Measurements from ENCODE around the gene CCDC89.

- TF ChIP-seq CTCF (conservative IDR thresholded peaks at IDR 0.05; ENCODE audit: low read depth in 2 of 2) = no peak
- TF ChIP-seq EZH2 (IDR thresholded peaks at IDR 0.05; ENCODE audit: low read depth, unreplicated experiment) = no peak
- no peak for TF ChIP-seq POLR2AphosphoS5 (IDR thresholded peaks at IDR 0.05; ENCODE audit: low read depth)
- no peak for TF ChIP-seq EZH2phosphoT487 (IDR thresholded peaks at IDR 0.05; ENCODE audit: unreplicated experiment)
- no peak for TF ChIP-seq JUNB (IDR thresholded peaks at IDR 0.05; ENCODE audit: unreplicated experiment)
- no peak for TF ChIP-seq CREB1 (CRISPR knock-in tag; IDR thresholded peaks at IDR 0.05; ENCODE audit: low read depth)
These were observed 34.9 kb downstream of the CCDC89 start for GRCh38 chr11:85651118-85651517.

All from GM23338 (cell line).